Measurements from ENCODE around the gene IFNA8.
"Not testable (repeated sequence)": the region's sequence is repeated elsewhere in the genome, so short reads cannot be mapped to it uniquely, and the experiment has no call there.

The IFNA8 gene

DNA sequence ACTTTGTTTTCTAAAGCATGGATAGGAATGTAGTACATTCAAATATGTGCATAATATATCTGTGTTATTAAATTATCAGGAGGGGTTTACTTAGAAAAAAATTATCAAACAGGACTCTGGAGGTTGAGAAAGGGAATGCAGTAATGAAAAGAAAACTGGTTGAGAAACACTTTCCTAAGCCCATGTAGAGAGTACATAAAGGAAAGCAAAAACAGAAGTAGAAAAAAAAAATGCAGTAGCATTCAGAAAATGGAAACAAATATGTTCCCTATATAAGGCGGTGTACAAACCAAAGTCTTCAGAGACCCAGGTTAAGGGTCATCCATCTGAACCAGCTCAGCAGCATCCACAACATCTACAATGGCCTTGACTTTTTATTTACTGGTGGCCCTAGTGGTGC is at the start of gene IFNA8:
Gene IFNA8, plus strand, starts transcription at position 301 of the 400 bp plus-strand sequence. Its CDS starts 60 bp downstream, at position 361.
- DNase-seq (ENCODE audit: low spot score): no peak

- no peak for DNase-seq (ENCODE audit: low spot score)
These were observed 46.6 kb upstream of the IFNA8 start for GRCh38 chr9:21362287-21362686.

GRCh38 chr9:21367169-21367568 is 41.7 kb upstream of the IFNA8 start:
- DNase-seq (ENCODE audit: low spot score): not testable (repeated sequence)

DNA sequence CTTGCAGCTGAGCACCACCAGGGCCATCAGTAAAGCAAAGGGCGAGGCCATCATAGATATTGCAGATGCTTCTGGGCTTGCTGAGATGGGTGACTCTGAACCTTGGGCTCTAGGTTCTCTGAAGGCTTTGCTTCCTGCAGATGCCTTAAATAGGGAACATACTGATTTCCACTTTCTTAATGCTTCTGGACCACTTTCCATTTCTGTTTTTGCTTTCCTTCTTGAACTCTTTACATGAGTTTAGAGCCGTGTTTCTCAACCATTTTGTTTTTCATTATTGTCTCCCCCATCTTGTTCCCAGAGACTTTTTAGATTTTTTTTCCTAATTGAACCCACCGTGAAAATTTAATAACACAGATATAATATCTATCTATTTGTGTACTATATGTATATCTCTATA is 41.0 kb upstream of the IFNA8 start, which contains the start of gene IFNA13:
Gene IFNA13, minus strand, starts transcription at position 101 of the 400 bp plus-strand sequence. Its CDS starts 47 bp downstream, at position 54.
- DNase-seq (ENCODE audit: low spot score): no peak

- not testable (repeated sequence) for DNase-seq (ENCODE audit: low spot score)
These were observed 37.5 kb upstream of the IFNA8 start for GRCh38 chr9:21371467-21371866.

DNA sequence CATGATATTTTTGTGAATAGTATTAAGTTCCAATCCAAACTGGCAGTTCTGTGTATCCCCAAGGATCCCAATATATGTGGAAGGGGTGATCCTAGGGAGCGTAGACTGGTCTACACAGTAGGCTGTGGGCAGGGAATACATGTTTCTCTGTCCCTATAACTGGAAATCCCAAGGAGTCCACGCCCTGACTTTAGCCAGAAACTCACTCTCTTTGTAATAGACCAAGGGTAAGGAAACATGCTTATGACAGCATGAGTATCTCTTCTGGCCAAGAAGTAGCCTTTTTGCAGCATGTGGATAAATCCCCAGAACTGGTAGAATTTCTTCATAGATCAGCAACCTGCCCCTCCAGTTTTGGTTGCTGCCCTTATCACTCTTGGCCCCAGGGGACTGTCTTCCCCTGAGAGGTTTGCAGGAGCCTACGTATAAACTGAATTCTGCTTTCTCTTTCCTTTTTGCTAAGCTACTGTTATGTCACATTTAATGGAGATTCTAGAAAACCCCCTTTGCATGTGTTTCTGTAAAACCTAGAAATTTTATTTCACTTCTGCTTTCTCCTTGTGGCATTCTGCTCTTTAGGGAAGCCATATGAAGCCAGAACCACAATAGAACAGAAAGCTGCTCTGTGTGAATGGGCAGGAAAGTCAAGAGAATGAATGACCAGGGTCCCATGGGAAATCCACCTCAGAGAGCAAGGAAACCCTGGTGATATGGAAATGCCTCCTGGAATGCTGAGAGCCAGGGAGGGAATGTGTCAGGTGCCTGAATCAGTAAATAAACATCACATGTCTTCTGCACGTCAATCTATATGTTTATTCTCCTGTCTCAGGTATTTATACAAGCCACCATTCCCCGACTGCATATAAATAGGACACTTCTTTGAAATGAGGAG is 27.2 kb upstream of the IFNA8 start:
- no peak for DNase-seq (ENCODE audit: low spot score)

DNA sequence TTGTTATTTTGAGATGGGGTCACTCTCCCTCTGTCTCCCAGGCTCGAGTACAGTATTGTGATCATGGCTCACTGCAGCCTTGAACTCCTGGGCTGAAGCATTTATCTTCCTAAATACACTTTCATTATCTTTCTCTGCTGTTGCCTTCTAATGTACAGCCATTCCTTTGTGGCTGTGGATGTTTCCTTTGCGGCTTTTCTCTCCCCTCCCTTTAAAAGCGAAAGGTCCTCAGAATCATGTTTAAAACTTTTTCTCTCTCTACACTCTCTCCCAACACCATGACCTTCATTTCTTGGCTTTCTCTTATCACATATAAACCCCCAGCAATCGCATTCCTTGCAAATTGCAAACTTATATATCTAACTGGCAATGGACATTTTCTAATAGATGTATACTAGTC is 25.3 kb upstream of the IFNA8 start:
- no peak for DNase-seq (ENCODE audit: low spot score)

GRCh38 chr9:21385131-21385670 is 23.7 kb upstream of the IFNA8 start, which contains the start of gene IFNA2:
TSS of gene IFNA2 (minus strand) at chr9:21385398. CDS start at chr9:21385329, 69 bp downstream.
- no peak for DNase-seq (ENCODE audit: low spot score)

GRCh38 chr9:21392270-21392669 is 16.6 kb upstream of the IFNA8 start:
- no peak for DNase-seq (ENCODE audit: low spot score)

DNA sequence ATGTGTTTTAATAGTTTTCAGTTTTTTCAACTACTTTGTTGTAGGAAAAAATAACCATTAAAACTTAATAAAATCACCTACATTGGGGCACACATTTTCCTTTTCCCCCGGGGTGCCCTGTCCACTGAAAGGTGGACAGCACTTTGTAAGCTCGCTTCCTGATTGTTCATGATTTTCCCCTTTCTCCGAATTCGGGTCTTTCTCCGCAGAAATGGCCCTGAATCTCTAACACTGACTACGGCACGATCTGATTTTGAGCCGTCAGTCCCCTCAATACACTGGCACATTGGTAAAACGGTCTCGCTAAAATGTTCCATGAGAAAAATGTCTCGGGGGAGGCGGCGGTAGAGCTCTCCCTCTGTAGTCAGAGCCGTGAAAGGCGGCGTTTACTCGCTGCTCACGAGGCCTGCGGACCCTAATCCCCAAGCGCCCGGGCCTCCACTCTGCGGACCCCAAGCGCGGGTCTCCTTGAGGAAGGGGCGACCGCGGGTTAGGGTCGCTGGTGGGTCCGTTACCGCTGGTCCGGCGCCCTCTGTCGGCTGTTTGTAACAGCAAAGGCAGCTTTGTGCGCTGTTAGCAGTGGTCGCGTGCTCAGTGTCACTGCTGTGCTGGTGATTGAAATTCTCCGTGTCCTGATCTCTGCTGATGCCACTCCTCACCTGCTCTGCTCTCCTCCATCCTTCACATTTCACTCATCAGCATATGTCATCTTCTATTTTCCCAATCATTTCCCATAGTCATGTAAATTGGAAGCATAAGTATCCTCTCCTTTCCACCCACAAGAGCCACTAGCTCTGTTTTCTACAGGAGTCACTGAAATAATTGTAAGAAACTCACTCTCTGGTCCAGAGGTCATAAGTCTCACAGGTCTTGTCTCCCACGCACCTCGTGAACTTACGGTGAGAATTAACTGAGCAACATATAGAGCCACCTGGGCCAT is 12.9 kb upstream of the IFNA8 start:
- DNase-seq (ENCODE audit: low spot score): no peak

GRCh38 chr9:21398955-21399489 is 9.9 kb upstream of the IFNA8 start:
- no peak for DNase-seq (ENCODE audit: low spot score)

GRCh38 chr9:21399956-21400355 is 9.0 kb upstream of the IFNA8 start:
- DNase-seq (ENCODE audit: low spot score): no peak

GRCh38 chr9:21402386-21403251 is 6.3 kb upstream of the IFNA8 start:
- DNase-seq (ENCODE audit: low spot score): no peak

DNA sequence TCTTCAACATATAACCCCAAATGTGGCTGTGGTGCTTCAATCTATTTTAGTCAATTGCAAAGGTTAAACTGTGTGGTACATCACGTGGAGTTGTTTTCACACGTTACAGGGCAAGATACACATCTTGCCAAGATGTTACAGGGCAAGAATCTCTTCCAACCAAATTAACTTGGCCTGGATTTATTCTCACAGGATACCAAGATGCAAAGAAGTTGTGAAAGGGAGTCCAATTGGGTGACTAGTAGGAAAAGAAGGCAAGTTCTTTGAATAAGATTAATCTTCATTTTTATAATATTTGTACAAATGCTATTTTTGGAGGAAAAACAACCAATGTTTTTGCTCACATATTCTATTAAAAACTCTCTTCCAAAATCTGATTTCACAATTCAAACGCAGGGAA is 4.8 kb upstream of the IFNA8 start:
- no peak for DNase-seq (ENCODE audit: low spot score)

DNA sequence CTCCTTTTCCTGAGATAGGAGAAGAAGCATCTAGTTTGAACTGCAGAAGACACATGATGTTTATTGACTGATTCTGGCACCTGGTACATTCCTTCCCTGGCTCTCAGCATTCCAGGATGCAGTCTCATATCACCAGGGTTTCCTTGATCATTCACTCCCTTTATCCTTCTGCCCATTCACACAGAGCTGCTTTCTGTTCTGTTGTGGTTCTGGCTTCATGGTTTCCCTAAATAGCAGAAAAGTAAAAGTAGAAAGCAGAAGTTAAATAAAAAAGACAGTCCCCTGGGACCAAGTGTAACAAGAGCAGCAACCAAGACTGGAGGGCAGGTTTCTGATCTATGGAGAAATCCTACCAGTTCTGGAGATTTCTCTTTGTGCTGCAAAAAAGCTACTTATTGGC is 3.2 kb downstream of the IFNA8 start:
- DNase-seq (ENCODE audit: low spot score): no peak

DNA sequence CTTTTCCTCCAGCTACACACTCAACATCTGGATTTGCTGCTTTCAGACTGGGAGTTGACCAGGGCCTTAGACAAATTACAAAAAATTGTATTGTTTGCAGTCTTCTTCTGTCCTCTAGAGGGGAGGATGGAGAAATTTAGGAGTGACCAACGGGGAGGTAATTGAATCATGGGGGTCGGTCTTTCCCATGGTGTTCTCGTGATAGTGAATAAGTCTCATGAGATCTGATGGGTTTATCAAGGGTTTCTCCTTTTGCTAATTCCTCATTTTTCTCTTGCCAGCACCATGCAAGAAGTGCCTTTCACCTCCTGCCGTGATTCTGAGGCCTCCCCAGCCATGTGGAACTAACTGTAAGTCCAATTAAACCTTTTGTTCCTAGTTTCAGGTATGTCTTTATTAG is 4.2 kb downstream of the IFNA8 start:
- no peak for DNase-seq (ENCODE audit: low spot score)

DNA sequence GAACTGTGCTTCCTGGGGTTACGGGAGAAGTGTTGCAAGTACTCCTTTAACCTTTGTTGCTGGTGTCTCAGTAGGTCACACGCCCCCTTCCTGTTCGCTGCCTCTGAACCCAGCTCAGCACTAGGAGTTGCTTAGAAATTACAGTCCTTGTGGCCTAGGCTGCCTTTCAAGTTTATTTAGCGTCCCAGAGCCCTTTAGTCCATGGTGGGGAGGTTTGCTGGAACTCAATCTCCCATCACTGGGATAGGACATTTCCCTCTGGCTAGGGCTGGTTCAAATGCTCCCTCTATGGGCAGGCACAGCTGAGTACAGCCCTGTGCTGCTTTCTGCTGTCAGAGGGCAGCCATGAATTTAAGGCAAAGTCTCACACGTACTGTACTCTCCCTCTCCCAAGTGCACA is 4.7 kb downstream of the IFNA8 start:
- no peak for DNase-seq (ENCODE audit: low spot score)

- no peak for DNase-seq (ENCODE audit: low spot score)
These were observed 5.5 kb downstream of the IFNA8 start for GRCh38 chr9:21414220-21414940.

DNA sequence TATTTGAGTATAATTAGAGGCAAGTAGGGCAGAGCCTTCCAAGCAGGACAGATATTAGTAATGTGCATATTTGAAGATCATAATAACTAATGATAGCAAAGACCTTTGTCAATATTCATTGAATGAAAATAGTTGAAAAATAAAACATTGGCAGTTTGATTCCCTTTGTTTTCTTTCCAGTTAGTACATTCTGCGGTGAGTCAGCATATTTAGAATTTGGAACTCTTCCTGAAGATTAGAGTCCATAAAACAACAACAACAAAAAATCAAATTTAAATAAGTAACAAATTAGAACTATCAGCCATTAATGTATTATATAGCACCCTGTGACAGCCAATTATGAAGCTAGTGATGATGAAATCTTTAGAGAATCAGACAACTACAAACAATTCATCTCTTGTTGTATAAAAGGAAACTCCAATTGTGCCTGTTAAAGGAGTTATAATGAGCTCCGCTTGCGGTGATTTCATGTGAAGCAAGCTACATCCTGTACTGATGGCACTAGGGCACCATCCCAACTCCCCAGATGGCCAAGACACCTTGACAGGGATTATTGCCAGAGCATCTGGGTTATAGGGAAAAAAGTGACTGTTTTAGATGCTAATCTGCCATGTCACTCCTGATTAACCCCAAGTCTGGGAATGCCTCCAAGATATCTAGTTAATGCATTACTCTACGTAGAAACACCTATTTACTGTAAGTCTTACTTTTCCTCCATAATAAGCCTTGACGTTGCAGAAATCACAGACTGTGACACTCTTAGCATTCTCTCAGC is 6.8 kb downstream of the IFNA8 start:
- DNase-seq (ENCODE audit: low spot score): no peak

GRCh38 chr9:21428235-21428634 is 19.3 kb downstream of the IFNA8 start:
- no peak for DNase-seq (ENCODE audit: low spot score)
